Osteocyte (in vitro differentiated cells): ENCODE results near the gene DLG2. TPM values are rescaled to one million over a fixed set of nuclear protein-coding genes. Genes with fewer than 3 reads are reported as not detected.

Source experiments
- DNase-seq: peaks from one replicate; pipeline ENCODE4 v3.0.0; 2021; ENCODE audit warnings: mixed read lengths; ENCODE audit not compliant: unreplicated experiment; ENCODE audit errors: extremely low spot score
- H3K27ac Mint-ChIP-seq: one replicate; pipeline ENCODE4 v1.8.0; 2021; ENCODE audit warnings: mild to moderate bottlenecking, mixed read lengths; ENCODE audit not compliant: unreplicated experiment
- H3K27me3 Mint-ChIP-seq: one replicate; pipeline ENCODE4 v1.8.0; 2021; ENCODE audit warnings: mixed read lengths; ENCODE audit not compliant: unreplicated experiment
- H3K36me3 Mint-ChIP-seq: one replicate; pipeline ENCODE4 v1.8.0; 2021; ENCODE audit warnings: mixed read lengths; ENCODE audit not compliant: unreplicated experiment
- H3K4me1 Mint-ChIP-seq: one replicate; pipeline ENCODE4 v1.8.0; 2021; ENCODE audit warnings: mixed read lengths; ENCODE audit not compliant: unreplicated experiment
- H3K4me3 Mint-ChIP-seq: one replicate; pipeline ENCODE4 v1.8.0; 2021; ENCODE audit warnings: mild to moderate bottlenecking, moderate library complexity, mixed read lengths; ENCODE audit not compliant: unreplicated experiment
- H3K9me3 Mint-ChIP-seq: one replicate; pipeline ENCODE4 v1.8.0; 2021; ENCODE audit warnings: mixed read lengths; ENCODE audit not compliant: unreplicated experiment
- CTCF ChIP-seq: fragments of 200-600 bp; sonication (generic); IDR thresholded peaks from 2 replicates; pipeline ENCODE4 v1.5.0; 2021; ENCODE audit warnings: antibody characterized with exemption, mild to moderate bottlenecking, moderate library complexity
- total RNA-seq: library from RNA; stranded (reverse); gene quantifications from 2 replicates; pipeline ENCODE4 v1.2.1, GENCODE V29; 2021

The DLG2 gene
- total RNA-seq, 1 donor from 2014 or later, result 2.1 TPM

GRCh38 chr11:83831929-83832328 lies 1795.2 kb downstream of the DLG2 start:
- no peak overlapping the region for H3K27ac Mint-ChIP-seq
- H3K36me3 Mint-ChIP-seq, result no peaks in the 10 kb centered on the region
- no peak for DNase-seq
- TF ChIP-seq CTCF, result no peak
- H3K4me1 Mint-ChIP-seq, result peaks cover 16% of the 10 kb centered on the region
- peaks cover 14% of the 10 kb centered on the region for H3K27me3 Mint-ChIP-seq
- no peaks in the 10 kb centered on the region for H3K9me3 Mint-ChIP-seq
- H3K4me3 Mint-ChIP-seq, result no peak overlapping the region

GRCh38 chr11:83827940-83828554 lies 1799.1 kb downstream of the DLG2 start:
- Mint-ChIP-seq H3K27ac (no peak overlapping the region), H3K4me1 (peaks cover 18% of the 10 kb centered on the region), H3K4me3 (peak overlapping the region; percentile 52), H3K9me3 (no peaks in the 10 kb centered on the region), H3K36me3 (no peaks in the 10 kb centered on the region), H3K27me3 (peaks cover 5% of the 10 kb centered on the region)
- no peak for DNase-seq
- TF ChIP-seq CTCF, result peak; percentile 69

GRCh38 chr11:83827520-83827919 lies 1799.6 kb downstream of the DLG2 start:
- TF ChIP-seq CTCF, result no peak
- Mint-ChIP-seq H3K4me1 (peaks cover 18% of the 10 kb centered on the region), H3K36me3 (no peaks in the 10 kb centered on the region), H3K4me3 (no peak overlapping the region), H3K27ac (no peak overlapping the region), H3K27me3 (peaks cover 5% of the 10 kb centered on the region), H3K9me3 (no peaks in the 10 kb centered on the region)
- DNase-seq, result no peak

- no peaks in the 10 kb centered on the region for H3K36me3 Mint-ChIP-seq
- no peak overlapping the region for H3K27ac Mint-ChIP-seq
- H3K4me1 Mint-ChIP-seq, result peaks cover 18% of the 10 kb centered on the region
- no peaks in the 10 kb centered on the region for H3K9me3 Mint-ChIP-seq
- no peak for TF ChIP-seq CTCF
- DNase-seq, result no peak
- H3K4me3 Mint-ChIP-seq, result no peak overlapping the region
- H3K27me3 Mint-ChIP-seq, result peaks cover 6% of the 10 kb centered on the region
Observed at GRCh38 chr11:83826078-83826477, 1801.1 kb downstream of the DLG2 start.

- Mint-ChIP-seq H3K4me1 (peaks cover 18% of the 10 kb centered on the region), H3K36me3 (no peaks in the 10 kb centered on the region), H3K27me3 (peaks cover 4% of the 10 kb centered on the region), H3K9me3 (no peaks in the 10 kb centered on the region), H3K4me3 (no peak overlapping the region), H3K27ac (no peak overlapping the region)
- TF ChIP-seq CTCF, result no peak
- DNase-seq, result no peak
Observed at GRCh38 chr11:83823461-83824025, 1803.6 kb downstream of the DLG2 start.
